ENCODE measurements around the gene COX19. TPM values are rescaled to one million over a fixed set of nuclear protein-coding genes. Genes with fewer than 3 reads are reported as not detected.

Gene COX19
- total RNA-seq, 1 experiment from 2014 or later, result 18.8 TPM

- Histone ChIP-seq H3K4me3 (ENCODE audit: low read depth, low read length, poor library complexity, severe bottlenecking) (no peak overlapping the region), H3K4me1 (ENCODE audit: insufficient read depth, low read length, poor library complexity, severe bottlenecking) (no peaks in the 10 kb centered on the region), H3K36me3 (ENCODE audit: insufficient read depth, low read length, poor library complexity, severe bottlenecking) (no peaks in the 10 kb centered on the region), H3K9me3 (ENCODE audit: low read depth, low read length, poor library complexity, severe bottlenecking) (no peaks in the 10 kb centered on the region), H3K27ac (ENCODE audit: low read depth, low read length, poor library complexity, severe bottlenecking) (peak overlapping the region; percentile 47), H3K27me3 (replicated peaks; ENCODE audit: insufficient read depth, low read depth, low read length, poor library complexity) (peaks cover 5% of the 10 kb centered on the region)
- TF ChIP-seq CTCF (conservative IDR thresholded peaks at IDR 0.05; ENCODE audit: low read depth, low read length), result no peak
- TF ChIP-seq EZH2 (IDR thresholded peaks at IDR 0.05; ENCODE audit: borderline replicate concordance, low read depth, low read length, poor library complexity, severe bottlenecking), result no peak
- POLR2A ChIA-PET (ENCODE audit: low non-redundant PET), result no interaction called here
- BruUV-seq (replicated peaks), result no TSS peak
- peak; percentile 73 for DNase-seq (ENCODE audit: low spot score)
- intact Hi-C loops (cut with micrococcal nuclease; ENCODE audit: unreplicated experiment), result no loop called here
- CTCF ChIA-PET, result no interaction called here
Observed at GRCh38 chr7:936386-937054, 38.8 kb downstream of the COX19 start.

- TF ChIP-seq EZH2 (IDR thresholded peaks at IDR 0.05; ENCODE audit: borderline replicate concordance, low read depth, low read length, poor library complexity, severe bottlenecking) (no peak), CTCF (conservative IDR thresholded peaks at IDR 0.05; ENCODE audit: low read depth, low read length) (no peak)
- H3K4me1 ChIP-seq (ENCODE audit: insufficient read depth, low read length, poor library complexity, severe bottlenecking), result no peaks in the 10 kb centered on the region
- no peaks in the 10 kb centered on the region for H3K36me3 ChIP-seq (ENCODE audit: insufficient read depth, low read length, poor library complexity, severe bottlenecking)
- POLR2A ChIA-PET (ENCODE audit: low non-redundant PET), result no interaction called here
- no peaks in the 10 kb centered on the region for H3K9me3 ChIP-seq (ENCODE audit: low read depth, low read length, poor library complexity, severe bottlenecking)
- no peak overlapping the region for H3K27ac ChIP-seq (ENCODE audit: low read depth, low read length, poor library complexity, severe bottlenecking)
- DNase-seq (ENCODE audit: low spot score), result no peak
- BruUV-seq (replicated peaks), result no TSS peak
- intact Hi-C loops (cut with micrococcal nuclease; ENCODE audit: unreplicated experiment), result no loop called here
- CTCF ChIA-PET, result no interaction called here
- no peaks in the 10 kb centered on the region for H3K27me3 ChIP-seq (replicated peaks; ENCODE audit: insufficient read depth, low read depth, low read length, poor library complexity)
- no peak overlapping the region for H3K4me3 ChIP-seq (ENCODE audit: low read depth, low read length, poor library complexity, severe bottlenecking)
Observed at GRCh38 chr7:935874-936385, 39.4 kb downstream of the COX19 start.

DNA sequence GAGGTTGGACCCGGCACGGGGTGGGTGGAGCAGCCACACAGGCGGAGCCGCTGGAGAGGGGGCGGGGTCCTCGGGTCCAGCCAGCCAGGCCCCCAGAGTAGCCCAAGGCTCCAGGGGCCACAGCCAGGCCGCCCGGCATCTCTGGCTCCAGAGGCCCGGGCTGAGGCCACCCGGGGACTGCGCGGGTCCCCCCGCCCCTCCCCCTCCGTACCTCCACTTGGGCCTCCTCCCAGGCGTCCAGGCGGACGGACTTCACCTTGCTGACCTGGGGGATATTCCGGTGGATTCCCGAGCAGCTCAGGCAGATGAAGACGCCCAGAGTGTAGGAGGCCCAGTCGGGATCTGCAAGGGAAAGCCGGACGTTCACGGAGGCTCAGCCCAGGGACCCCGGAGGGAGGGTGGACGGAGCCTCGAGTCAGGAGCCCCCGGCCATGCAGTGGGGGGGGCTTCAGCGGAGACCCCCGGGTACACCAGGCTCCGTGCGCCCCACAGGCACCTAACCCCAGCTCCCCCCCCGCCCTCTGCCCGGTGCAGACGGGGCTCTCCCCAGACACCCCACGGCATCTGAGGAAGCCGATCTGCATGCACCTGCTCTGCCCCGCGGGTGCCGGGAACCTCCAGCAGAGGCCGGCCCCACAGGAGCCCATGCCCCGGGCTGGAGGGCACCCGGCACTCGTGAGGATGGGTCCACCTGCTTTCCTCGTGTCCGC, 40.0 kb downstream of the COX19 start:
- no peaks in the 10 kb centered on the region for H3K27me3 ChIP-seq (replicated peaks; ENCODE audit: insufficient read depth, low read depth, low read length, poor library complexity)
- ChIA-PET CTCF (no interaction called here), POLR2A (ENCODE audit: low non-redundant PET) (no interaction called here)
- H3K36me3 ChIP-seq (ENCODE audit: insufficient read depth, low read length, poor library complexity, severe bottlenecking), result no peaks in the 10 kb centered on the region
- no peak overlapping the region for H3K4me3 ChIP-seq (ENCODE audit: low read depth, low read length, poor library complexity, severe bottlenecking)
- intact Hi-C loops (cut with micrococcal nuclease; ENCODE audit: unreplicated experiment), result no loop called here
- TF ChIP-seq EZH2 (IDR thresholded peaks at IDR 0.05; ENCODE audit: borderline replicate concordance, low read depth, low read length, poor library complexity, severe bottlenecking) (no peak), CTCF (conservative IDR thresholded peaks at IDR 0.05; ENCODE audit: low read depth, low read length) (no peak)
- no peak overlapping the region for H3K27ac ChIP-seq (ENCODE audit: low read depth, low read length, poor library complexity, severe bottlenecking)
- DNase-seq (ENCODE audit: low spot score), result no peak
- H3K4me1 ChIP-seq (ENCODE audit: insufficient read depth, low read length, poor library complexity, severe bottlenecking), result no peaks in the 10 kb centered on the region
- BruUV-seq (replicated peaks), result no TSS peak
- no peaks in the 10 kb centered on the region for H3K9me3 ChIP-seq (ENCODE audit: low read depth, low read length, poor library complexity, severe bottlenecking)

All from A673 (cell line).